ENCODE data around the gene LSM10.

DNA sequence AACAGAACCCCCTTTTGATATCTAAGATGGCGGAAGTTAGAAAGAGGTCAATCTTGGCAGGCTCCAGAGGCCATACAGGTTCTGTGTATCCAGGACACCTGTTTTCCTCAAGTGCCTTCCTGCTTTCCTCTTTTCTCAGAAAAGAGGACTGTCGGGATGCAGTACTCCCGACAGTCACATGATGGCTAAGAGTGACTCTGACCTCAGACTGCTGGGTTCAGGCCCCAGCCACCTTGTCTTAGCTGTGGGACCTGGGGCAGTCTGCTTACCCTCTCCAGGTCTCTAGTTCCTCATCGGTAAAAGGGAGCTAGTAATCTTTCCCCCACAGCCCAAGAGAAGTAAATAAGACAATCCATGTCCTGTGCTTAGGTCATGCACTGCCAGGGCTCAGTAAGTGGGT, 41.9 kb downstream of the LSM10 start:
- TF ChIP-seq JUNB (IDR thresholded peaks at IDR 0.05; ENCODE audit: unreplicated experiment): no peak
- TF ChIP-seq EZH2 (IDR thresholded peaks at IDR 0.05; ENCODE audit: low read depth, unreplicated experiment): no peak
- TF ChIP-seq POLR2AphosphoS5 (IDR thresholded peaks at IDR 0.05; ENCODE audit: low read depth): no peak
- TF ChIP-seq, protein P1, sequence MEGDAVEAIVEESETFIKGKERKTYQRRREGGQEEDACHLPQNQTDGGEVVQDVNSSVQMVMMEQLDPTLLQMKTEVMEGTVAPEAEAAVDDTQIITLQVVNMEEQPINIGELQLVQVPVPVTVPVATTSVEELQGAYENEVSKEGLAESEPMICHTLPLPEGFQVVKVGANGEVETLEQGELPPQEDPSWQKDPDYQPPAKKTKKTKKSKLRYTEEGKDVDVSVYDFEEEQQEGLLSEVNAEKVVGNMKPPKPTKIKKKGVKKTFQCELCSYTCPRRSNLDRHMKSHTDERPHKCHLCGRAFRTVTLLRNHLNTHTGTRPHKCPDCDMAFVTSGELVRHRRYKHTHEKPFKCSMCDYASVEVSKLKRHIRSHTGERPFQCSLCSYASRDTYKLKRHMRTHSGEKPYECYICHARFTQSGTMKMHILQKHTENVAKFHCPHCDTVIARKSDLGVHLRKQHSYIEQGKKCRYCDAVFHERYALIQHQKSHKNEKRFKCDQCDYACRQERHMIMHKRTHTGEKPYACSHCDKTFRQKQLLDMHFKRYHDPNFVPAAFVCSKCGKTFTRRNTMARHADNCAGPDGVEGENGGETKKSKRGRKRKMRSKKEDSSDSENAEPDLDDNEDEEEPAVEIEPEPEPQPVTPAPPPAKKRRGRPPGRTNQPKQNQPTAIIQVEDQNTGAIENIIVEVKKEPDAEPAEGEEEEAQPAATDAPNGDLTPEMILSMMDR (conservative IDR thresholded peaks at IDR 0.05; ENCODE audit: low read depth in 2 of 2): no peak
- TF ChIP-seq EZH2phosphoT487 (IDR thresholded peaks at IDR 0.05; ENCODE audit: unreplicated experiment): no peak
- TF ChIP-seq, protein P2, sequence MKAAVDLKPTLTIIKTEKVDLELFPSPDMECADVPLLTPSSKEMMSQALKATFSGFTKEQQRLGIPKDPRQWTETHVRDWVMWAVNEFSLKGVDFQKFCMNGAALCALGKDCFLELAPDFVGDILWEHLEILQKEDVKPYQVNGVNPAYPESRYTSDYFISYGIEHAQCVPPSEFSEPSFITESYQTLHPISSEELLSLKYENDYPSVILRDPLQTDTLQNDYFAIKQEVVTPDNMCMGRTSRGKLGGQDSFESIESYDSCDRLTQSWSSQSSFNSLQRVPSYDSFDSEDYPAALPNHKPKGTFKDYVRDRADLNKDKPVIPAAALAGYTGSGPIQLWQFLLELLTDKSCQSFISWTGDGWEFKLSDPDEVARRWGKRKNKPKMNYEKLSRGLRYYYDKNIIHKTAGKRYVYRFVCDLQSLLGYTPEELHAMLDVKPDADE (IDR thresholded peaks at IDR 0.05): no peak

Measured in GM23338 (cell line).